ENCODE results near the gene FMNL1. TPM values are rescaled to one million over a fixed set of nuclear protein-coding genes. Genes with fewer than 3 reads are reported as not detected.

FMNL1 gene
- total and polyA plus RNA-seq, 10 of the 15 experiments (the other 5 are each of a cell fraction or from before 2014, with no cell fraction given), result 3.3 to 108 (median 19.5) TPM

GRCh38 chr17:45265821-45266220 lies 44.1 kb downstream of the FMNL1 start:
- in situ Hi-C loops (cut with MboI), result loop anchor here (25.0 kb wide), 1 partner anchor 346 kb away; no protein-coding TSS in a partner anchor
- no peaks in the 10 kb centered on the region for H3K79me2 ChIP-seq (ENCODE audit: control insufficient read depth, insufficient read depth, low read length)
- BruUV-seq (replicated peaks), result no TSS peak
- H4K20me1 ChIP-seq (ENCODE audit: control insufficient read depth, insufficient read depth), result 0 out of 2 replicates have a peak, but pooled peaks cover 2% of the 10 kb centered on the region
- peaks cover 21% of the 10 kb centered on the region for H3K4me1 ChIP-seq (ENCODE audit: control insufficient read depth, insufficient read depth, low read length)
- DNase-seq (ENCODE audit: low read depth, low spot score), result no peak
- no peak overlapping the region for H3K4me3 ChIP-seq
- intact Hi-C loops (cut with micrococcal nuclease; ENCODE audit: unreplicated experiment), result no loop called here
- SMC1A ChIA-PET (ENCODE audit: uncharacterized antibody, unreplicated experiment), result interaction anchor here (0.9 kb wide), 1 partner anchor 34 kb away, joined by 3 read pairs; no protein-coding TSS in a partner anchor
- peaks cover 41 to 48% of the 10 kb centered on the region in 2 experiments for H3K36me3 ChIP-seq (ENCODE audit: control insufficient read depth in 2 of 2, insufficient read depth in 2 of 2, low read length in 1 of 2)
- TF ChIP-seq E2F8 (IDR thresholded peaks at IDR 0.05; ENCODE audit: low read depth, partially characterized antibody) (no peak), MEF2A (IDR thresholded peaks at IDR 0.05; ENCODE audit: insufficient read depth, low read depth, low read length) (no peak), SREBF2 (IDR thresholded peaks at IDR 0.05; ENCODE audit: low read length) (no peak), POU2F2 (IDR thresholded peaks at IDR 0.05; ENCODE audit: borderline replicate concordance, low read depth, low read length) (no peak), ATF2 (IDR thresholded peaks at IDR 0.05; ENCODE audit: low read length) (no peak), NFXL1 (IDR thresholded peaks at IDR 0.05; ENCODE audit: borderline replicate concordance) (no peak), ZSCAN29 (IDR thresholded peaks at IDR 0.05) (no peak)
- RAD21 ChIA-PET (ENCODE audit: unreplicated experiment), result interaction anchor here (1.0 kb wide), 1 partner anchor 46 kb away, joined by 6 read pairs; no protein-coding TSS in a partner anchor
- POLR2A ChIA-PET, result interaction anchor here (1.2 kb wide), 1 partner anchor 40 kb away, joined by 4 read pairs; no protein-coding TSS in a partner anchor
- no peak overlapping the region for H2AFZ ChIP-seq (ENCODE audit: control insufficient read depth, low read depth, low read length)
- H3K9ac ChIP-seq (ENCODE audit: control insufficient read depth, insufficient read depth, low read length), result no peak overlapping the region
- CTCF ChIA-PET, result interaction anchor here (0.9 to 2.1 kb wide), 3 partner anchors 10 to 47 kb away, joined by 3 to 7 read pairs (median 6); no protein-coding TSS in a partner anchor
- 0% methylated on average over 1 of the region's 1 CpG for WGBS (ENCODE audit: insufficient coverage, insufficient replicate concordance, low lambda C conversion rate, missing lambda C conversion rate)
- no peaks in the 10 kb centered on the region for H3K27me3 ChIP-seq (replicated peaks in 1 of 2; ENCODE audit: control insufficient read depth in 2 of 2, insufficient read depth in 2 of 2, low read length in 1 of 2)
- FAIRE-seq, result no peak
- H3K9me3 ChIP-seq (replicated peaks; ENCODE audit: control insufficient read depth, insufficient read depth, low read length), result no peaks in the 10 kb centered on the region
- no peak overlapping the region for H3K4me2 ChIP-seq (ENCODE audit: control insufficient read depth, insufficient read depth)
- H3K27ac ChIP-seq (ENCODE audit: control insufficient read depth, insufficient read depth), result no peak overlapping the region
- ATAC-seq, result no peak
